Coronary artery (tissue), 2 donors: ENCODE measurements around the gene VWDE.
"Not testable (repeated sequence)": the region's sequence is repeated elsewhere in the genome, so short reads cannot be mapped to it uniquely, and the experiment has no call there.

Source experiments
- DNase-seq: peaks from one replicate; pipeline ENCODE4 v3.0.0-alpha.2; 2017; ENCODE audit warnings: low spot score
- H3K27ac ChIP-seq, 2 donors: fragments of 200-600 bp; sonication (generic); one replicate each; pipeline ENCODE4 v1.5.1; 2016 to 2019
- H3K4me3 ChIP-seq: fragments of 200-600 bp; sonication (generic); 2 replicates; pipeline ENCODE4 v1.5.1; 2016; ENCODE audit warnings: mild to moderate bottlenecking, moderate library complexity
- CTCF ChIP-seq: fragments of 200-600 bp; sonication (generic); IDR thresholded peaks from one replicate; pipeline ENCODE4 v1.5.1; 2019; ENCODE audit warnings: antibody characterized with exemption

The VWDE gene

GRCh38 chr7:12418452-12418851 lies 14.8 kb upstream of the VWDE start:
- DNase-seq, result no peak
- TF ChIP-seq CTCF, result no peak
- H3K27ac ChIP-seq, result no peak overlapping the region
- H3K4me3 ChIP-seq, result no peak overlapping the region

- TF ChIP-seq CTCF, result no peak
- Histone ChIP-seq H3K4me3 (no peak overlapping the region), H3K27ac (no peak overlapping the region)
- DNase-seq, result no peak
These were observed 11.4 kb upstream of the VWDE start for GRCh38 chr7:12415072-12415471.

GRCh38 chr7:12412407-12412806 lies 8.7 kb upstream of the VWDE start:
- no peak overlapping the region for H3K27ac ChIP-seq
- H3K4me3 ChIP-seq, result no peak overlapping the region
- TF ChIP-seq CTCF, result no peak
- DNase-seq, result no peak

- no peak overlapping the region for H3K4me3 ChIP-seq
- DNase-seq, result no peak
- TF ChIP-seq CTCF, result no peak
- H3K27ac ChIP-seq, result no peak overlapping the region
These were observed 6.9 kb upstream of the VWDE start for GRCh38 chr7:12410523-12410922.

GRCh38 chr7:12409097-12409711 lies 5.5 kb upstream of the VWDE start:
- no peak overlapping the region for H3K4me3 ChIP-seq
- TF ChIP-seq CTCF, result no peak
- DNase-seq, result no peak
- no peak overlapping the region for H3K27ac ChIP-seq

- H3K27ac ChIP-seq, H3K4me3 ChIP-seq, DNase-seq: not testable (repeated sequence)
These were observed 4.0 kb upstream of the VWDE start for GRCh38 chr7:12407652-12408051.

- no peak for DNase-seq
- TF ChIP-seq CTCF, result no peak
- H3K27ac ChIP-seq, result no peak overlapping the region
- H3K4me3 ChIP-seq, result no peak overlapping the region
These were observed 1.3 kb downstream of the VWDE start for GRCh38 chr7:12402365-12402725.
